Non-pigmented ciliary epithelial cell (primary cell): Measurements from ENCODE around the gene FASN.

ENCODE experiments used
- DNase-seq: peaks from one replicate; pipeline ENCODE4 v3.0.0-alpha.2; 2010; ENCODE audit warnings: low read depth

The FASN gene

GRCh38 chr17:82076018-82076784 lies 21.8 kb downstream of the FASN start:
- DNase-seq: no peak

DNA sequence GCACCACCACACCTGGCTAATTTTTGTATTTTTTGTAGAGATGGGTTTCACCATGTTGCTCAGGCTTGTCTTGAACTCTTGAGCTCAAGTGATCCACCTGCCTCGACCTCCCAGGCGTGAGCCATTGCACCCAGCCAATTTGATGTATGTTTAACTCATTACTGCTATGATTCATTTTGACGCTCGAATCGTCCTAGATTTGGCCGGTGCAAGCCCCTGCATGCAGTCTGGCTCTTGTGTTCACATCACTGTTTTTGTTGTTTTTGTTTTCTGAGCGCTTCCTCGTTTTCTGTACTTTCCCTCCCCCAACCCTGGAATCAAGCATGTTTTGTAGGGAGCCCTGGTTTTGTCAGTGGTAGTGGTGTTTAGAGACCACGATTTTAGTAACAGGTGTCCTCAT lies 24.6 kb downstream of the FASN start:
- DNase-seq: no peak

DNA sequence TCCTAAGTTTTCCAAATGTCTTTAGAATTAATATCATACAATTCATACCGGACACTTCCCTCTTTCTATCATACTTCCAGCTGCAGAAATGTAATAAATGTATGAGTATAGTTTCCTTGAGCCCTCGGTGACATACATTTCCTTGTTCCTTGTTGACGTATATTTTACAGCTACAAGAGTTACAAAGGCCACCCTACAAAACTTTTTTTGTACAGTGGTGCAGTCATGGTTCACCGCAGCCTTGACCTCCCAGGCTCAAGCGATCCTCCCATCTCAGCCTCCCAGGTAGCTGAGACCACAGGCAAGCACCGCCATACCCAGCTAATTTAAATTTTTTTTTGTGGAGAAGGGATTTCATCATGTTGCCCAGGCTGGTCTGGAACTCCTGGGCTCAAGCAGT lies 25.2 kb downstream of the FASN start:
- no peak for DNase-seq

GRCh38 chr17:82070611-82071010 lies 27.4 kb downstream of the FASN start:
- no peak for DNase-seq

DNA sequence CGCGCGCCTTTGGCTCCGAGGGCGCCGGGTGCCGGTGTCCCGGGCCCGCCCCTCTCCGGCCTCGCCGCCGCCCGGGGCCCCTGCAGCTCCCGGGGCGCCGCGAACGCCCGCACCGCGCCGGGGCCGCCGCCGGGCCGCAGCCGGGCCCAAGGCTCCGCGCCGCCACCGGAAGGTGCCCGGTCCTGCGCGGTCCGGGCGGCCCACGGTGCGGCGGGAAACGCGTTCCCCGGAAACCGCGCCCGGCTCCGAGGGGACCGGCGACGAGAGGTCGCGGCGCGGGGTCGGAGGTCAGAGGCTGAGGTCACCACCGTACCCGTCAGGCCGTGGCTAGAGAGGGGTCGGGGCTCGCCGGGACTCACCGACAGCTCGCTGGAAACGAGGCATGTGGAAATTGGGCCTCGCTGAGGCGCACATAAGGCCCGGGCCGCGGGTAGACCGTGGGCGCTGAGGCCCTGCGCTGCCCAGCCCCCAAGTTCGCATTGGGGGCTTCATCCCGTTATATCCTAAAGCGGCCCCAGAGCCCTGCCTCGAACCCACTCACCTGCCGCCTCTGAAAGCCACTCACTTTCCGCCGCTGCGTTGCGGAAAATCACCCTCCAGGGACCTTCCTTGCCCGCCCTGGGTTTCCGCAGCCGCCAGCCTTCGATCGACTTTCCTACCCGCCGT lies 32.3 kb downstream of the FASN start, which contains the start of gene DUS1L:
TSS of gene DUS1L (minus strand) at position 167 of the 666 bp plus-strand sequence. CDS start 745 bp downstream, outside the sequence.
- no peak for DNase-seq

DNA sequence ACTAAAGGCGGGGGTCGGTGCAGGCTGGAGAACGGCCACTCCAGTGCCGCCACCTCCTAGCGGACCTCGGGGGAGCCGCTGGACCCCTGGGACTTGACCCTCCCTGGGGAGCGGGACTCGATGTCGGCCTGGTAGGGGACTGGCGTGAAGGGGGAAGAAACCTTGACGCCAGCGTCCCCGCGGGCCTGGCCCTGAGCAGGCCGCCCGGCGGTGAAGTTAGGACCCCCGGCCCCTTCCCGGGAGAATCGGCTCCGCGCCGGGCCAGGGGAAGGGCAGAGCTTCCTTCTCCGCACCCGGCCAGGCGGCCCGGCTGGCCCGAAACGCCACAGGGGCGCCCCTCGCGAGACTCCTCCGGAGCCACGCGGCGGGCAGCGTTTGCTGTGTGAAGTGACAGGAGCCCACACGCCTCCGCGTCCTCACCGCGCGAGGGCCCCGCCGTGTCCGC lies 32.8 kb downstream of the FASN start:
- DNase-seq: no peak

DNA sequence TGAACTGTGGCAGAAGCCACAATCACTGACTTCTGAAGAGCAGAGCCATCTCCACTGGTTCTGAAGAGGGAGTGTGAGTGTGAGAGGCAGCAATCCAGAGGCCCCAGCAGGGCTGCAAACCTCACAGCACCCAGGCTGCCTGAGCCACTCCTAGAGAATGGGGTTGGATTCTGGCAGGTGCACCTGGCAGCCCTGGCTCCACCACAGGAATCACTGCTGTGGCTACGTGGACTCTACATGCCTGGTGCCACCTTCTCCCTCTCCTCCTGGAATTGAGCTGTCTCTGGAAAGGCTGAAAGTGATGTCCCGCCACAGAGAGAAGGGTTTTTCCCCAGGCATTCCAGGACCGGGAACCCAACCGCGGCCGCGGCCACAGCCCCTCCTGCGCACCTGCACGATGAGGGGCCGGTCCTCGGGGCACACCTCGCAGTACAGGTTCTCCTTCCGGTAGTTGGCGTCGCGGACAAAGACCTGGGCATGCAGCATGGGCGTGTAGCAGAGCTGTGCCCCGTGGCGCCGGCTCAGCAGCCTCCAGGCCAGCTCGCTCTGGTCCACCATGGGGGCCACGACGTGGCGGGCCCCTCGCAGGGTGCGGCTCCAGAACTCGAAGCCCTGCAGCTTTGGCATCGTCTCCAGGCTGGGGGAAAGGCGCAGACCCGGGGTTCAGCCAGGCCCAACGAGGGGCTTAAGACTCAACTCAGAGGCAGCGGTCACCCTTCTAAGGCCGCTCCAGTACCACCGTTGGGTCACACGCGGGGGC lies 33.4 kb downstream of the FASN start:
- DNase-seq: no peak

- DNase-seq: no peak
These were observed 34.3 kb downstream of the FASN start for GRCh38 chr17:82063424-82064415.

GRCh38 chr17:82062984-82063368 lies 35.1 kb downstream of the FASN start:
- no peak for DNase-seq

GRCh38 chr17:82062076-82062983 lies 35.7 kb downstream of the FASN start:
- no peak for DNase-seq

GRCh38 chr17:82061047-82061925 lies 36.8 kb downstream of the FASN start:
- no peak for DNase-seq

GRCh38 chr17:82060614-82061013 lies 37.4 kb downstream of the FASN start:
- DNase-seq: no peak

DNA sequence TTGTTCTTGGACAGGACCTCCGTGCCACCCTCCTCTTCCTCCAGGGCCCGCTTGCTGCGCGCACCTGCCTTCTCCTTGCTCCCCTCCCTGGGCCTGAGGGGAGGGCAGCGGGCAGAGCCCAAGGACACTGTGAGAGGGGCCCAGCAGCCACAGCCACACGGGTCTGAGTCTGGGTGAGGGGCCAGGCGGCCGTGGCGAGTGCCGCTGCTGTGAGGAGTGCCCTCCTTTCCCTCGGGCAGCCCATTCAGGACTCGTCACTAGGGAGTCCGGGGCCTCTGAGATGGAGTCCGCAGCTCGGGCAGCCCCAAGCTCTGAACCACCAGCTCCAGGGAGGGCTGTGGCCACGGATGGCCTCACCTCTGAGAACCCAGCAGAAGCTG lies 38.0 kb downstream of the FASN start:
- DNase-seq: no peak

GRCh38 chr17:82059272-82060000 lies 38.6 kb downstream of the FASN start:
- DNase-seq: no peak

GRCh38 chr17:82058855-82059249 lies 39.2 kb downstream of the FASN start:
- DNase-seq: no peak

GRCh38 chr17:82058230-82058854 lies 39.7 kb downstream of the FASN start:
- no peak for DNase-seq

DNA sequence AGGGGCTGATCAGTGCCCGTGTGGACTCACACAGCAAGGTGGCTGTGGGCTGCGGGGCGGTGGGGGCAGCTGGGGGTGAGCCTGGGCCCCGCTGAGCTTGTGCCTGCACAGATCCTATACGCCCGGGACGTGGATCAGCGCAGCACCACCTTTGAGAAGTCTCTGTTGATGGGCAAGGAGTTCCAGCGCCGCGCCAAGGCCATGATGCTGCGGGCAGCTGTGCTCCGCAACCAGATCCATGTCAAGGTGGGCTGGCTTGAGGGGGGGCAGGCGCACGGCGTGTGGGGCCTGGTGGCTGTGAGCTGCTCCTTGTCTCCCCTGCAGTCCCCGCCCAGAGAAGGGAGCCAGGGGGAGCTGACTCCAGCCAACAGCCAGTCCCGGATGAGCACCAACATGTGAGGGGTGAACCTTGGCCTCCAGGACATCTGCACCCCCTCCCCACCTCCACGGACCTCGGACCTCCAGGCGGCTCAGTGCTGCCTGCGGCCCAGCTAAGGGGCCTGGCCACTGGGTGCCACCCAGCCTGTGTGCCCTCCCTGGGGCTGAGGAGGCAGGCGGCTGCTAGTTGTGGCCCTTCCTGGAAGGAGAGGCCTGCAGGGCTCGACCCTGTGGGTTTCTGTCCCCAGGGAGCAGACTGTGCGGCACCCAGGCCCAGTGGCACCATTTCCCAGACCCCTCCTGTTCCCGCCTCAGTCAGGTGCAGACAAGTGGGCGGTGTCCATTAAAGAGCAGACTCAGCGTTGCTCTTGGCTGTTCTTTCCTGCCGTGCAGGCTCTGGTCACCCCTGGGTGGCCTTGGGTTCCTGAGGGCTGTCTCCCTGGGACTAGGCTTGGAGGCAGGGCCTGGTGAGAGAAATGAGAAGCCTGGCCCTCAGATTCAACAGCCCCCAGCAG lies 41.1 kb downstream of the FASN start:
- DNase-seq: no peak
